Activated CD8-positive, alpha-beta memory T cell treated with anti-CD3 and anti-CD28 coated beads for 4 hours (primary cell): ENCODE results near the gene KIRREL3.

Experiments
- DNase-seq, 2 donors: peaks; one replicate each; pipeline ENCODE4 v3.0.0-alpha.2; 2020; ENCODE audit warnings: low read depth in 2 of 2

Gene KIRREL3

DNA sequence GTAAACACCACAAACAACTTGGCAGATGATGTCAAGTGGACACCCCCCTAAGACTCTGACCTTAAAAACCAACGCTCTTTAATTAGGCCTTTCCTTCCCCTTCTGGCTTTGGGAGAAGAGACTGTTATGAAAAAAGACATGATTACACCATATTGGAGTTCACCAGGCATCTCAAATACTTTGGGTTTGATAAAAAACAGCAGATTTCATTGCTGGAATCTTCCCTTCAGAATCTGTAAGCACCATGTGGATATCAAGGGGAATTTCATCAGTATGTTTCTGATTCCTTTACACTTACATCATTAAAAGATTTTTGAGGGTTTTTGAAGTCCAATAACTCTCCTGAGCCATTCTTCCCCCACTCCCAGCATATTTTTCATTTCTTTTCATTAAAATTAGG, 85.6 kb downstream of the KIRREL3 start:
- no peak for DNase-seq

DNA sequence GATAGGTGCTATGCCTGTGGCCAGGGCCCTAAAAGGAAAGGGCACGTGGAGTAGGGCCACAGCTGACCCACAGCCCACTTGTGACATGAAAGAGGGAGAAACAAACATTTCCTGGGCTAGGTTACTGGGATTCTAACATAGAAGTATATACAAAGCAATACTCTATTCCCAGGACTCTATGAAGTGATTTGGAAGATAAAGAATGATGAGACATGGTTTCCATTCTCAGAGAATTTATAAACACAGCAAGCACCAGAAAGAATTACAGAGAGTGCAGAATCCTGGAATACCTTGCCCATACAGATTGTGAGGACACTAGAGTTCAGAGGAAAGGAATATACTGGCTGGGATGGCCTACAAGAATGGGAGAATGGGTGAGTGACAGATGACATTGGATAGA, 86.4 kb downstream of the KIRREL3 start:
- DNase-seq: no peak

DNA sequence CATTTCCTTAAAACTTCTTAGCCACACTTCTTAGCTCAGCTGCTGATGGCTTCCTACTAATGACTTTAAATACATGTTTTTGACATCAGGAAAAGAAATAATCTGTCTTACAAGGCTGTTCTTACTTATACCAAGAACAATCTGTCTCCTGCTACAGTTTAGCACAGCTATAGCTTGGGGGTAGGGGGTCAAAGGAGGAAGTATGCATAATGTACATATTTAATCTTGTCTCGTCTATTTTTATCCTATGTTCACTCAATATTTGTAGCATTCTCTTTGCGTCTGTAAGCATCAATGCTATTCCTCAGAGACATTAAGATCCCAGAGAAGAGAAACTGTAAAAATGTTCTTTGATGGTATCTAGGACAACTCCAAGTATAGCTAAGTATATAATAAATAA, 96.0 kb downstream of the KIRREL3 start:
- DNase-seq: no peak

DNA sequence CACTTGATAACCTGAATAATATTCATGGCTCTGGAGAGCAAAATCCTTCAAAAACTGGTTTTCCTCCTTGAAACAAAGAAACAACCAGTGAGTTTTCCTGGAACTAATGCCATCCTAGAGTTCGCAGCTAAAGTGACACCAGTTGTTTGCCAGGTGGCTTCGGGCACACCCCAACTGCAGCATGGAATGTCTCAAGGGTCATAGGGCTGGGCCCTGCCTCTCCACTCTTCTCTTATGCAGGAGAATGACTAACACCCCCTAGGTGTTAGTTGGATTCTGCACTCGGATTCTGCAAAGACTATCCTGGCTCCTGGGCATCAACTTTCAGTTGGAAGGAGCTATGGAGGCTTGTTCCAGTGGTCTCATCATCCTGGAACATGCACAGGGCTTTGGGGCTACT, 98.8 kb downstream of the KIRREL3 start:
- no peak for DNase-seq

DNA sequence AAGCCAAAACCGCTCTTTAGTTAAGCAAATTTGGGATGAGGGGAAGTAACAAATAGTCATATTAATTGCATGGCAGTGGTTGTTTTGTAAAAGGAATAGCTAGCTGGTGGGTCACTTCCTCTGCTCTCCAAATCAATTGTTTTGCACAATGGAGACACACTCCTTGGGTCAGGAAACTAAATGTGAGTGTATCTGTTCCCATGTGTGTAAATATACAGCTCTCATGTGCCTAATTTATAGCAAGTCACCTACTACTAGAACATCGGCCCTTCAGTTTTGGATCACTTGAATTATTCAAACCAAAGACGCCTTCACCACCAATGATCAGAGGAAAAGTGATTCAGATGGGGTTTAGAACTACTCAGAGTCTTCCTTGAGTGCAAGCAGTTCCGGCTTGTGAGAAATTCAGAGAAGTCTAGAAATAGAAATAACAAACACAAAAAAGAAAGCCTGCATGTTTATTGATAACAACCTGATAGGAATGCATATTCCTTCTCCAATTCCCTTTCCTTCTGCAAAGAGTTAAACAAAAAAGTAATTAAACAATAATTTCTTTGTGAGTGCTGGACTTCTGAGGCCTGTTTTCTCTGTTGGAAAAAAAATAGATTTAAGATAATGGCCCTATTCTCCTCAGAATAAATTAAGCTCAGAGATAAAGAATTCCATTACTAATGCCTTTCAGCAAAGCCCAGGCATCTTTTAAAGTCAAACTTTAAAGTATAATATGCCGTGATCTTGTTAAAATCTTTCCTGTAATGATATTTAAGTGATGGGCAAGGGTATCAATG, 100.4 kb downstream of the KIRREL3 start:
- no peak for DNase-seq

DNA sequence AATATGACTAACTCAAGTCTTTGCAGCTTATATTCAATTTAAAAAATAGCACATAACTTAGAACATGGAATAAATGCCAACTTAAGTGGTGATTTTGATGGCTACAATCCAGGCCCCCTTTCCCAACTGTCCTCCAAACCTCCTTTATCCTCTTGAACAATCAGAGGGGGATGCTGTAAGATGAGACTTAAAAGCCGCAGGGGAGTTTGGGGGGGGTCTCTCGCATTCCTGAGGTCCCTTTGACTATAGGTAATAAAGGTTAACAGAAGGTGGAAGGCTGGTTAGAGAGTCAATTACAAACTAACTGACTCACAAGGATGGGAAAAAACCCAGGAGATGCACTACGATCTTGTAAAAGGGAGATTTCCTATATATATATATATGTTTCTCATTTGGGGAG, 101.8 kb downstream of the KIRREL3 start:
- no peak for DNase-seq

DNA sequence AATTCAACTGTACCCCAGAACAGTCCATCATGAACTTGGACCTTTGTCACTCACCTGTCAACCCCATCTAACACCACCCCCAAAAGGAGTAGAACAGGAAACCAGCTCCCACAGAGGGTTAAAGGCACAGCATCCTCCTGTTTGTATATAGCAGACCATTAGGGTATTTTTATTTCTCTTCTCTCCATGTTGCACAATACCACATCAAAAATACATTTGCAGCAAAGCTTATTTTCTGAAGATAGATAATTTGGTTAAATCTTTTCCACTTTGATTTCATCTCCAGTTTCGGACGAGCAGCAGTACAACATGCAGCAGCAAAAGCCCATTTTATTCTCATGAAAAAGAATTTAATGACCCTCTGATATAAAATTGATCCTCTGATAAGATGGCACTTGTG, 103.1 kb downstream of the KIRREL3 start:
- no peak for DNase-seq

DNA sequence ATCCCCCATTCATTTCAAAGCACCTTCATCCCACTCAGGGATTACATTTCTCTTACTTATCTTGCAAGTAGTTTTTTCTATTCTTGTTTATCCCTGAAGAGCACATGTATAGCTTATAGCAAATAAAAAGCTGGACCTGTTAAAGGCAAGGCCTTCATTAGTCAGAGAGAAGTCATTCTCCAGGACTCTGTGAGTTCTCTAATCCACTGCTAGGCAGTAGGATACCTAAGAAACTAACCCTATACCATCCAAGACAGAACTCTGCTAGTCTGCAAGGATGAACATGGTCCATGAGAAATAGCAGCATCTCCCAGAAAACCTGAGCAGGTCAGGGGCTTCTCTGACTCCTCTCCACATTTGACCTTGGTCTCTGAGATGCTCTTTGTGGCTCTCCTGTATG, 104.5 kb downstream of the KIRREL3 start:
- no peak for DNase-seq

DNA sequence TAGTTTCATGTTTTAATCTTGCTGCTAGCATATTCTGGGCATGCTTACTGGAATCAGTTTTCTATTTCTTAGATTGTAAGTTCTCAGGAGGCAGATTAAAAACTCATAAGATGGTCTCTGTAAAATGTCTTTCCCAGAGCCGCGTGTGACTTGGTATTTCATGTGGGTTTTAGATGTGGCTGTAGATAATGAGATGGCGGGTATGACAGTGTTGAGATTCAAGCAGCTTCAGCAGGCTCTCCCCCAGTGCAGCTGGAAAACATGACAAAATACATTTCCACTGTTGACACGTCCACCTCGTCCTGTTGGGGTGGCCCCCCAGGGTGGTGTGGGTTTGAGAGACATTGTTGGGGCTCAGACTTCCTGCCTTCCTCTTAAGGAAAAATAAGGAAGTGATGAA, 106.8 kb downstream of the KIRREL3 start:
- no peak for DNase-seq

DNA sequence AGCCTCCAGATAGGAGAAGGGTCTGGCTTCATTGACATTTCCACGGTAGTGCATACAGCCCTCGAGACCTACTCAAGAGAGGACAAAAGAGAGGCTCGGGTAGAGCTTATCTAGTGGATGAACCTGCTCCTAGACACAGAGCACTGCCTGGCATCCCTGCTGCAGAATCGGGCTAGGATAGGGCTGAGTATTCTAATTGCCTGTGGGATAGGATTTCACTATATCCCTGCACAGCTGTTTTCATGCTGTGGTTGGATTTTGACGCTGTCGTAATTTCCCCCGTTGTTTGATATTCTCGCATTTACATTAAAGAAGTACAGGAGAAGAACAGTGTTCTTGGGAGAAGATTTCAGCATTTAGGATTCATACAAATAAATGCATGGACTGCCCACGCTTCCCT, 107.8 kb downstream of the KIRREL3 start:
- DNase-seq: no peak

DNA sequence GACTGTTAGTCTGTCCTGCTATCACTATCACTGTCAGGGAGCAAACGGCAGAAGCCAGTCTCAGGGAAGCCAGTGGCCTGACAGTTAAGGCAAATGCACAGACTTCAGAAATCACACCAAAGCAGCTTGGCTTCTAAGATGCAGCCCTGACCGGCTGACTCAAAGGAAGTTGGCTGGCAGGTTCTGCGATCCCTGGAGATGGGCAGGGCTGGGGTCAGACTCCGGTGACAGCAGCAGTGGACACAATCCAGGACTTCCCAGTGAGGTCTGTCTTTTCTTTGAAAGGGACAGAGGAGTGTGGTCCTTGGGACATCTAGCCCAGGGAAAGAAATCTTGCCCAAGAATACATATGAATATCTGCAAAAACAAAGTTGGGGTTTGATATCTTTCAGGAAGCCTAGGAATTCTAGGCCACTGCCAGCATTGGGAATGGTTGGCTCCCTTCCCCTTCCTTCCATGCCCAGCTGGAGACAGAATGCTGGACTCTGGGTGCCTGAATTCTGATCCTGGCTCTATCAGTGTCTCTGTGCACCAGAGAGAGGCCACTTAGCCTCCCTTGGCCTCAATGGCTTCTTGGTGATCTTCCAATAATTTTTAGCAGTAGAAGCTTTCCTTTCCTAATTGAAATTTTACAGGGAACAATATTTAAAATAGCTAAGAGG, 108.9 kb downstream of the KIRREL3 start:
- no peak for DNase-seq

DNA sequence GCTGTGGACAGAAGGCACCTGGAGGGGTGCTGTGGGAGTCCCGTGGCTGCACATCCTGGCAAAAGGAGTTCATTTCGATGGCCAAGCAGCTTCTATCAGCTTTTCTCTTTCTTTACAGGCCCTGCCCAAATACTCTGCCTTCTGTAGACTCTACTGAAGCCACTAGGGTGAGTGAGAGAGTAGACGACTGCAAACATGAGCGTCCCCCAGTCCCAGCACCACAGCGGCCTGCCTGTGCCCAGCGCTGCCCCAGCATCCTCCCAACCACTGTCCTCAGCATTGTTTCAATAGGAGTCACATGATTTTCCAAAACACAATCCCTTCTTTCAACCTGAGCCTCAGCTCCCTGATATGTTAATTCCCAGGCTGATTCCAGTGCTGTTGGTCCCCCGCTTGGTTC, 110.0 kb downstream of the KIRREL3 start:
- no peak for DNase-seq

DNA sequence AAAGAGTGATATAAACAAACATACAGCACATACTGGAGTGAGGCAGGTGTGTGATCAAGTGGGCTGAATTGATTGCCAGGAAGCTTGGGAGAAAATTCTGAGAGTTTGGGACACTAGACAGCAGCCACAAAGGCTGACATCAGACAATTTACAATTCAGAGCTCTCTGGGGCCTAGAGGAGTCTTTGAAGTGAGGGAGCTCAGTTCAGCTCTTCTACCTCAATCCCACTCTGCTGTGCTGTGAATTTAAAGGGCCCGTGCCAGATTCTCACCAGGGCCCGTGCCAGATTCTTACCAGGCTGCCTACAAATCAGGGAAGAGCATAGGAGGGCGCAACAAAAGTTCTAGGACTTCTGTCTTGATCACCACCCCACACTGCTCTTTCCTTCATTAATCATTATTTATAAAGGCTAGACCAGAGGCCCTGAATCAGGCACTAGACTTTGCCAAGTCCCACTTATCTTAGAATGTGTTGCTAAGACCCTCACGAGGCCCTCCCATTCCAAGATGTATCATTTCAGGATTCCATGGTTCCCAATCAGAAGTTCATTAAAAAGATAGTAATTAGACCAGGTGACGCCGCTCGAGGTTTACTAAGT, 112.4 kb downstream of the KIRREL3 start:
- DNase-seq: no peak

DNA sequence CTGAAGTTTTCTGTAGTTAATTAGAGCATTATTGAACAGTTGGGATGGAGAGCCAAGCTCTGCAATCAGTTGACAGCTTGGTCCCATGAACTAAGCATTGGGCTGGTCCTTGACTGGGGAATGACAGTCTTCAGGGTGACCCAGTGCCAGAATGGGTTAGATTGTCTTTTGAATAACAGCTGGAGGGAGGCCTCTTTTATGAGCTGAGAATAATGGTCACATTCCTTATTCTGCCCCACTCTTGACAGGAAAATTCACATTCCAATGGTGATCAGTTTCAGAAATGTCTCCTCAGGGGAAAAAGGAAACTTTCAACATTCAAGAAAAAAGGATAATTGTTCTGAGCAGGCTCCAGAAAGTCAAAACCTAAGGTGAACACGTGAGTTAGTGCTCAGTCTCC, 113.9 kb downstream of the KIRREL3 start:
- DNase-seq: no peak

DNA sequence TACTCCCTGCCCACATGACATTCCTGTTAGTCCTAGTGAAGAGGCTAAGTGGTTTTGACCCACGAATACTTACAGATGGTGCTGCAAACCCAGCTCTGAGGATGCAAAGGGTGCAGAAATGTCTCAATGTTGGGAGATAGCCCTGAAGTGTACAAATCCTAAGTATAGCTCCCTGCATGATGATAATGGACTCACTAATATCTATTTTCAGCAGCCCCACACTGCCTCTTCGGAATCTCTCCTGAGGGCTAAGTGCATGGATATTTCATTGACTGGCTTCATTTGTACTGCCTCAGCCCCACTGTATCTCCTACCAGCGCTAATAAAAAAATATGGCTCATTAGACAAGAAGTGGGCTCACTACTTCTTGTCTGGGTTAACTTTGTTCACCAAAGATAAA, 114.5 kb downstream of the KIRREL3 start:
- no peak for DNase-seq

DNA sequence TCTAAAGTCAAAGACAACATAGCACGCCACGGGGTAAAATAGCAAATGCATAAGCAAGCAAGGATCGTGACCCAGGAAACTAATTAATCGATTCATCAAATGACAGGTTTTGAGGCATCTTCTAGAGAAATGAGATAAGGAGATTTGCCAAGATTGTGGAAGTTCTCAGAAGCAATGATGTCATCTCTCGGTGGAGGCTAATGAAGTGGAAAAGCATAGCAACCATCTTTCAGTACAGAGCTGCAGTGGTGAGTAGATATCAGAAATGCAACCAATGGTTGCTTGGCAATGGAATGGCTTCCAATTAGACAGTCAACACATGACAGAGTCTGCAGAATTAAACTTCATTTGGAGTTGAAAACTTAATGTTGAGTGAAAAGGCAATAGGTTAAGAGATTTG, 116.0 kb downstream of the KIRREL3 start:
- no peak for DNase-seq

DNA sequence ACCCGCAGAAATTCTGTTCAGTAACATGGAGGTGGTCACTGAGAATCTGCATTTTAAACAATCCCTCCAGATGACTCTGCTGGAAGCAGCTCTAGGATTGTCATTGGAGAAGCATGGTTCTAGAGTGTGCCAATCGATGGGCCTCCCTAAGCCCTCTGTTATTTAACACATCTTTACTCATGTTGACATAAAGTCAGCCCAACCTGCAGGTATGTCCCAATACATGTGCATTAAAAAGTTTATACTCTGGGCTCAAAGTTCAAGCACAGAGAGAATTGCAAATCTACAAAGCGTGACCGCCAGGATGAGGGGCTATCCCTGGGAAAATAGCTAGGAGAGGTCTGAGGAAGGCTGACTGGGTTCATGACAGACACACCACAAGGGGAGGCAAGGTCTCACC, 116.4 kb downstream of the KIRREL3 start:
- no peak for DNase-seq

DNA sequence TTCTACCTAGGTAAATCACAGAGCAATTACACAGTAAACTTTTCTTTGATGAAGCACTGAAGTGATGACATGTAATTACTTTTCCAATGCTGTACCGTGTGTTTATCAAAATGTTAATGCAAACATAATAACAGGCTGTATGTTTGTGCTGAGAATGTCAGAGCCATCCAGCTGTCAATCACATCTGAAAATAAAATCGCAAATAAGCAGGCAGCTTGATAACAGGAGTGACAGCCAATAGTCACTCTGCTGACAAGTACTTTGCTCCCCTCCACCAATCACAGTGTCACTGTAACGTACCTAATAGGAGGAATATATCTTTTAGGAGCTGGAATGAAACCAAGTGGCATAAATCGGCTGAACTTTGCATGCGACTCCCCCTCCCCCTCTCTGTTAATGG, 119.7 kb downstream of the KIRREL3 start:
- no peak for DNase-seq

DNA sequence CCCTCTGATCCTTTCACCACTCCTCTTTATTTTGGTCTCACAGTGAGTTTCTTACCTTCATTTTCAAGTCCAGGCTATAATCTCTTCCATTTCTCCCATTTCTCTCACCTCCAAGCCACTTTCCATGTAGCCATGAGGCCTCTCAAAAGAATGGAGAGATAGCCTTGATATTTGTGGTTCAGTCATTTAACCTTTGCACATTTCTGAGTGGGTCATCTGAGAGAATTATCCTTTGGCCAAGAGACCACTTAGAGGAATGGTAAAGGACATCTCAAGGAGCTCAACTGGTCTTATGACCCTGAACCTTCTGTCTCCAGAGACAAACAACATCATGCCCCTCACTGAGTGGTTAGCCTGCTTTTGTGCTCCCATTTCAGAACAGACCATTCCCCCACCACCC, 121.1 kb downstream of the KIRREL3 start:
- DNase-seq: no peak

DNA sequence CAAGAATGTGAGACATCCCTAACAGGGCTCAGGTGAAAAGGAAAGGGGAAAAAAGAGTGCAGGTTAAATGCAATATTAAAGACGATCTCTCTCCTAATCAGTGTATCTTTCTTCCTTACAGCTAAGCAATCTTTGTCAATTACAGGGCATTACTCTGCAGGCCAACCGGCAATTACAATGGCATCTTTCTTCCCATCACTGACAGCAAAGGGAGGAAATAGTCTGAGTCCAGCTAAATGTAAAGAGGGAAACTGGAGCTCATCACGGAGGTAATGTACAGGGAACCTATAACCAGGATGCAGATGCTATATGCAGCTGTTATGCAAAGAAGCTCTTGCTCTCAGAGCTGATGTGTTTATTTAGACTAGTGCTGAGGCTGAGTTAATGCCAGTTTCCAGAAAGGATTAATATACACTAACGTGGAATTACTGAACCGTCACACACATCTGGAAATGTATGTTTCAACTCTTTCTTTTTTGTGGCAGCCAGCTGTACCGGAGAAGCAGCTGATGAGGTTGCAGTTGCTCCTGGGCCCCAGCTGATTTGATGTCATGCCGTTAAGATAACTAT, 121.6 kb downstream of the KIRREL3 start:
- no peak for DNase-seq

DNA sequence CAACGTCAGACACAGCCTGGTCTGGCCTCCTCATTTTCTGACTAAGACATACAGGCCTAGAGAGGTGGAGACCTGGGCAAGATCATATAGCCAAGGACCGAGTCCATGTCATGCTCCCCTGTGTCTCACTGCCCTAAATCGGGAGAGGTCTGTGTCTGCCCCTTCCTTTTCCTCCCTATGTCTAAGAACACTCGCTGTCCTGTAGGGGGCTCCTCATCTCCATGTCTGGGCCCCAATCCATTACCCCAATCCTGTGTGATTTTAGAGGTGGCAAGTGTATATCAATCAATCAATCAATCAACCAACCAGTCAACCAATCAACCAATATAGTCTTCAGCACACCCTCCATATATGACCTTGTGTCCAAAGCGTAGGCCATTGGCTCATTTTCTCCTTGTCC, 125.7 kb downstream of the KIRREL3 start:
- no peak for DNase-seq

DNA sequence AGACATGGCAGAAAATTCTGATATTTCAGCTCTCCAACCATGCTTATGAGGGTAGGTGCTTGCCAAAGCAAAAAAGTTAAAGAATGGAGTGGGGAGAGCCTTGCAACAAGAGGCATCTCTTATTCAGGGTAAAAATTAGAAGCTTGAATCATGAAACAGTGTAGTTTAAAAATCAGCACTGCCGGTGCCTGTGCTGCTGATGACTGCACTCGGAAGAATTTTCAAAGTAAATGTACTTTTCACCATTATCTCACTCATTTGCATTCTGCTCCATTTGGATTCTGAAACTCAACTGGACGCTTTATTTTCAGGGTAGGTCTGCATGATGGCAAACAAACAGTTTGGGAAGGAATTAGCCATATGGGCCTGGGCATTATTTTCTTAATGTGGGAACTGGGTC, 126.3 kb downstream of the KIRREL3 start:
- no peak for DNase-seq

DNA sequence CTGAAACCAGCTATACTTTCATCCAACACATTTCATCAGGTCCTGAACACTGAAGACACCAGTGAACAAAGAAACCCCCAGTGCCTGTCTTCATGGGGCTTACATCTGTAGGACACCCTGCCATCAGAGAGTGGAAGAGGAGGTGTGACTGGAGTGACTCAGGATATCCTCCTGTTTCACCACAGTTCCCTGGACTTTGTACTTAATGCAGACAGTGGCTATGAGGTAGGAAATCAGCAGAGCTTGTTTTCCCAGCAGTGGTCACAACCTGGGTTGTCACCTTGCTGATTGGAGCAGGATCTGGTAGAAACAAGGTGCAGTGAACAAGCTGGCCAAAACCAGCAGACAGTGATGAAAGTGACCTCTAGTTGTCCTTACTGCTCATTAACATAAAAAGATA, 128.8 kb downstream of the KIRREL3 start:
- no peak for DNase-seq
